Stimulated activated CD4-positive, alpha-beta T cell treated with anti-CD3 and anti-CD28 coated beads, Interleukin-1b, Interleukin-23, amount 100 ng/mL, for 1 hour (primary cell): ENCODE data around the gene FANCD2.
"Not testable (repeated sequence)": the region's sequence is repeated elsewhere in the genome, so short reads cannot be mapped to it uniquely, and the experiment has no call there.

Experiments
- DNase-seq, 2 donors: peaks; one replicate each; pipeline ENCODE4 v3.0.0-alpha.2; 2020; ENCODE audit warnings: low read depth in 2 of 2

Gene FANCD2

DNA sequence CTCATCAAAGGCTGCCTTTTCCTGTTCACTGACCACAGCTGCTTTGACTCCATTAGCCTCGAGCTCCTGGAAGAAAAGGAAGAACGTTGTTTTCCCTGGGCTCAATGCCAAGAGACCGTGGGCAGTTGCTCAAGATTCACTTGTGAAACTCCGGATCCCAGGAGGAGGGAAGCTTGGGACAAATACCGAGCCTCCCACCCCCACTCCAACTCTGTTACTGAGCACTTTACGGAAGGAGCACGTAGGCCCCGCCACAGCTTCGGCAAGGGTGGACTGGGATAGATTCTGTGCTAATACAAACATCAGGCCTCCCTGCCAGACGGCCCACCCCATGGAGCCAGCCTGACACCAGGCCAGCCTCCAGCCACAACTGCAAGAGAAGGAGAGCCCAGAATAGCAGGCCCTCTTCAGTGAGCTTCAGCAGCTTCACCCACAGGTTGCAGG lies 10.8 kb upstream of the FANCD2 start:
- DNase-seq = no peak

DNA sequence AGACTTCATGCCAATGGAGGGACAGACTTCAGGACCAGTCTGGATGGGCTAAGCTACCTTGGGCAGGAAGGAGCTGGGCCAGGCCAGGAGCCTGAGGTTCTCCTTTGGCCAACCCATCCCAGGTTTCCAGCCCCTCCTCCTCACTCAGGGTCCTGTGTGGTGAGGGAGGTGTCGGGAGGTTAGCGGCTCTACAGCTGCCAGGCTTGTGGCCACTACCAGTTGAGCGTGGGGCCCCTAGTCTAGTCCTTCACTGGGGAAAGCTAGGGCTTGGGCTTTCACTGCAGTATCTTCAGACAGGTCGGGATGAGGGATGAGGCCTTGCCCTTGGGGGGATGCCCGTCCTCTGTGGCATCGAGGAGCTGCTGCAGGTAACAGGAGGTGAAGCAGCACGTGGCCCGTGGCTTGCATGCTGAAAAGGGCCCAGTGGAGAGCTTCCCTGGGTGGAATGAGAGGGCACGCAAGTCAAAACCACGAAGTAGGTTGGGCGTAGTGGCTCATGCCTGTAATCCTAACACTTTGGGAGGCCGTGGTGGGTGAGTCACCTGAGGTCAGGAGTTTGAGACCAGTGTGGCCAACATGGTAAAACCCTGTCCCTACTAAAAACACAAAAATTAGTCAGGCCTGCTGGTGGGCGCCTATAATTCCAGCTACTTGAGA lies 8.5 kb upstream of the FANCD2 start:
- no peak for DNase-seq

DNA sequence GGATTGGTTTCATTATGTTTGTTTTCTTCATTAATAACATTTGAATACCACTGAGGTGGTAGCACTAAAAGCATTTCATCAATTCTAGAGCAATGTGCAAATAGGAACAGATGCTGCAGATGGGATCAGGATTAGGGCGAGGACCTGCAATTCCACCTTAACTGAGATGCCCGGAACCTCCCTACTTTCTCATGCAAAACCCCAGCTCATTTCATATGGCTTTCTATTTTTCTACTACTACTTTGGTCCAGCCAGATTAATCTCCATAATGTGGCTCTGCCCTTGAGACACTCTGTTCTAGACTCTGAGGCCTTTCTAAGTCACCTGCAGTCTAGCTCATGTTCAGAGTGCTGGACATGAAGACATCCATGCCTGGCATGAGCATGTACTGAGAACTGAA lies 7.4 kb upstream of the FANCD2 start:
- not testable (repeated sequence) for DNase-seq

DNA sequence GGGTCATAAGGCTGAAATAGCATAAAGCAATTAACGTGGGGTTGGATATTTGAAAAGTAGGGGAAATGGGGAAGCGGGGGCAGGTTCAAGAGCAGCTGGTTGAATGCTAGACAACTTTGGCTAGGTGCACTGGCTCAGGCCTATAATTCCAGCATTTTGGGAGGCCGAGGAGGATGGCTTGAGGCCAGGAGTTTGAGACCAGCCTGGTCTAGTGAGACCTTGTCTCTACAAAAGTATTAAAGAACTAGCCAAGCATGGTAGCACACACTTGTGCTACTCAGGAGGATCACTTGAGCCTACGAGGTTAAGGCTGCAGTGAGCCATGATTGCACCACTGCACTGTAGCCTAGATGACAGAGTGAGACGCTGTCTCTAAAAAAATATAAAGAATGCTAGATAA lies 6.9 kb upstream of the FANCD2 start:
- no peak for DNase-seq

DNA sequence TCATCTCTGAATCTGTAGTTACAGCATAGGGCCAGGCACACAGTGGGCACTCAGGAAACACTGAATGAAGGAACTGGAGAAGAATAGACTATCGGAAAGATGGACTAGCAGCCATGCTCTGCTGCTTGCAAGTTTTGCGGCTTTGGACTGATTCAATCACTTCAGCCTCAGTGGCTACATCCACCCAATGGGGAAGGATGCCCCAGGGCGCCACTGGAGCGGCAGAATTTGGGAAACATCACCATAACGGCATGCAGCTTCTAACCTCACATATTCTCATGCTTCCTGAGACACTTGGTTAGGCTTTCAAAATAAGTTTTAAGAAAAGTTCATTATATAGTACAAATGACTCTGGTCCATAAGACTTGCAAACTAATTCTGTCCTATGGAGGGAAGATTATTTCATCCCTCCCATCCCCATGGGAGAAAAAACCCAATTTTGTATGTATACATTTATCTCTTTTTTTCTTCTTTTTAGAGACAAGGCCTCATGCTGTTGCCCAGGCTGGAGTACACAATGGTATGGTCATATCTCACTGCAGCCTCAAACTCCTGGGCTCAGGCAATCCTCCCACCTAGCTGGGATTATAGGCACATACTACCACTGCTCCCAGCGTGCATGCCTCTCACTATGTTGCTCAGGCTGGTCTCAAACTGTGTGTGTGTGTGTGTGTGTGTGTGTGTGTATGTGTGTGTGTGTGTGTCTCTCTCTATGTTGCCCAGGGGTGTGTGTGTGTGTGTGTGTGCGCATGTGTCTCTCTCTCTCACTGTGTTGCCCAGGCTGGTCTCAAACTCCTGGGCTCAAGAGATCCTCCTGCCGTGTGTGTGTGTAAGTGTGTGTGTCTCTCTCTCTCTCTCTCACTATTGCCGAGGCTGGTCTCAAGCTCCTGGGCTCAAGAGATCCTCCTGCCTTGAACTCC lies 4.1 kb upstream of the FANCD2 start:
- DNase-seq = no peak

DNA sequence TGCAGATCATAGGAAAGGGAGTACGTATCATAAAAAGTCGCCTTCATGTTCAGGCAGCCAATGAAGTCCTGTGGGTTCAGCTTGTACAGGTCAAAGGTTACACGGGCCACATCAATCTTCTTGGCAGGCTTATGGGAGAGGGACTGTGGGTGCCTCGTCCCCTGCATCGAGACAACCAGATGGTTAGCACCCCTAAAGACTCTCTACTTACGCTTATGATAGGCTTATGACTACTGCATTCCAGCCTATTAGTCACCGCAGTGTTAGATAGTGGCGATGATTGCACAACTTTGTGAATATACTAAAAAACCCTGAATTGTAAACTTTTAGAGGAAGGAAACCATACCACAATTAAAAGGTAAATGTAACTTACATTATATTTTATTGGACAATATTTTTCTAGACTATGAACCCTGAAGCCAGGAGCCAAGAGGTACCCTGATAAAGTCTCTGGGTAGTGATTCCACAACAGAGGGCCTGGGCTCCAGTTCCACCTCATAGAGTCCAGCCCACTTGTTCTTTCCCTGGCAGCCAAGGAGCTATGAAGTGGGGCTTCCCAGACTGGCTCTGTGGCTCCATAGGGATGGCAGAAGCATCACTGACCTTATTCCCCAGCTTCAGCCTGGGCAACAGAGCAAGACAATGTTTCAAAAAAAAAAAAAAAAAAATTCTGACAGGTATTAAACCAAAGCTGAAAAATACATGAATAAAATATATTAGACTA lies 2.5 kb upstream of the FANCD2 start:
- no peak for DNase-seq

DNA sequence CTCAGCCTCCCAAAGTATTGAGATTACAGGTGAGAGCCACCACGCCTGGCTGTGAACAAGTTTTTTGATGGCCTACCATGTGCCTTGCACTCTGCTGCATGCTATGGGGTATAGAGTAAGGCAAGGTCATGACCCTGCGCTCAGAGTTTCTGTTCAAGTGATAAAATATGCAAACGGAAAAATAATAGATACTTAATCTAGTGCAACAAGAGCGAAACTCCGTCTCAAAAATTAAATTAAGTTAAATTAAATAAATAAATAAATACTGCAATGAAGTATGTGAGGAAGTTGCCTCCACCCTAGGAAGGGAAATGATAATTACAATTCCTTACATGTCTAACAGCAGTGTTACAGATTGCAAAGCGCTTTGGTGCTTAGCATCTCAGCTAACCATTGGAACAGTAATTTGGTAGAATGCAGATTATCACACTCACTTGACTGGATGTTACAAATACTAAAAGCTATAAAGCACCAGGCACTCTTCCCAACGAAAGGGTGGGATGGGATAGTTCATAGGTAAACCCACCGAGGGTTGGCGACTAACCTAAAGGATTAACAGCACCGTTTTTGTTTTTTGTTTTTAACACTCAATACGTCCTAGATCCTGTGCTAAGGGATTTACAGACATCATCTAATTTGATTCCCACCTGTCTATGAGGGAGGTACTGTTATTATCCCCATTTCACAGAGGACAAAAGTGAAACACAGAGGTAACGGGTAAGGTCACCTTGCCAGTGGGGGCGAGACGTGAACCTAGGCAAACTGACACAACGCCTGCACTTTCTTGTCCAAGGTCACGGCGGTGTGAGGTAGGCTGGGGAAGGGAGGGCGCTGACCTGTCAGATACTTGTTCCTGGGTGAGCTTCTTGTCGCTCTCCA lies 793 bp upstream of the FANCD2 start:
- DNase-seq = no peak

DNA sequence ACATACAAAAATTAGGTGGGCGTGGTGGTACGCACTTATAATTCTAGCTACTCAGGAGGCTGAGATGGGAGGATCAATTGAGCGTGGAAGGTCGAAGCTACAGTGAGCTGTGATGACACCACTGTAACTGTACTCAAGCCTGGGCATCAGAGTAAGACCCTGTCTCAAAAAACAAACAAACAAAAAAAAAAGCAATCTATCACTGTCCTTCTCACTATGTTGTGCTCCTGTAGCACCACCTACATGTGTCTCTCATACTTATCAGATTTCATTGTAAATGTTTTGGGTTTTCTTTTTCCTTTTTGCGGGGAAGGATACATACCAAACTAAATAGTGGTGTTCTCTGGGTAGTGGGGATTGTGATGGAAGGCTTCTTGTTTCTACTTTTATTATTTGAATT lies 14.8 kb downstream of the FANCD2 start:
- no peak for DNase-seq

DNA sequence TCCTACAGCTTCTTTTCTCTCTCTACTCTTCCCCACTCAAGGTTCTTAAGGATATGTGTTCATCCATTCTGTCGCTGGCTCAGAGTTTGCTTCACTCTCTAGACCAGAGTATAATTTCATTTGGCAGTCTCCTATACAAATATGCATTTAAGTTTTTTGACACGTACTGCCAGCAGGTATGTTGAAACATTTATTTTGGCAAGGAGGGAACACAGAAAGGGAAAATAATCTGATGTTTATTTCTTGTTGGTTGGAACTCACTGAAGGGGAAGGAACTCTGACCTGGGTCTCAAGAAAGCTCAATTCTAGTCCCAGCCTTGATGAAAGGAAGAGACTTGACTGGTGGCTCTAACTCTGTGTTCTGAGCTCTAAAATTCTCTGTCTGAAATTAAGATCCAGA lies 21.6 kb downstream of the FANCD2 start:
- no peak for DNase-seq

DNA sequence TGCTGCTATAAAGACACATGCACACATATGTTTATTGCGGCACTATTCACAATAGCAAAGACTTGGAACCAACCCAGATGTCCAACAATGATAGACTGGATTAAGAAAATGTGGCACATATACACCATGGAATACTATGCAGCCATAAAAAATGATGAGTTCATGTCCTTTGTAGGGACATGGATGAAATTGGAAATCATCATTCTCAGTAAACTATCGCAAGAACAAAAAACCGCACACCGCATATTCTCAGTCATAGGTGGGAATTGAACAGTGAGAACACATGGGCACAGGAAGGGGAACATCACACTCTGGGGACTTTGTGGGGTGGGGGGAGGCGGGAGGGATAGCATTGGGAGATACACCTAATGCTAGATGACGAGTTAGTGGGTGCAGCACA lies 26.8 kb downstream of the FANCD2 start:
- not testable (repeated sequence) for DNase-seq

DNA sequence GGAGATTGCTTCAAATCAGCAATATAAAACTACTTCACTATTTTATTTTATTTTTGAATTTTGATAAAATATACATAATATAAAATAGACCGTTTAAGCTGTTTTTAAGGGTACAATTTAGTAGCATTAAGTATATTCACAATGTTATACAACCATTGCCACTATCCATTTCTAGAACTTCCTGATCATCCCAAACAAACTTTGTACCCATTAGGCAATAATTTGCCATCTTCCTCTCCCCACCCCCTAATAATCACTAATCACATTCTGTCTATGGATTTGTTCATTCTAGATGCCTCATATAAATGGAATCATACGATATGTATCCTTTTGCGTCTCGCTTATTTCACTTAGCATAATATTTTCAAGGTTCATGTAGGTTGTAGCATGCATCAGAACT lies 28.9 kb downstream of the FANCD2 start:
- no peak for DNase-seq

DNA sequence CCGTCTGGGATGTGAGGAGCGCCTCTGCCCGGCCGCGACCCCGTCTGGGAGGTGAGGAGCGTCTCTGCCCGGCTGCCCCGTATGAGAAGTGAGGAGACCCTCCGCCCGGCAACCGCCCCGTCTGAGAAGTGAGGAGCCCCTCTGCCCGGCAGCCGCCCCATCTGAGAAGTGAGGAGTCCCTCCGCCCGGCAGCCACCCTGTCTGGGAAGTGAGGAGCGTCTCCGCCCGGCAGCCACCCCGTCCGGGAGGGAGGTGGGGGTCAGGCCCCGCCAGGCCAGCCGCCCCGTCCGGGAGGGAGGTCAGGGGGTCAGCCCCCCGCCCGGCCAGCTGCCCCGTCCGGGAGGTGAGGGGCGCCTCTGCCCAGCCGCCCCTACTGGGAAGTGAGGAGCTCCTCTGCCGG lies 43.8 kb downstream of the FANCD2 start:
- not testable (repeated sequence) for DNase-seq

DNA sequence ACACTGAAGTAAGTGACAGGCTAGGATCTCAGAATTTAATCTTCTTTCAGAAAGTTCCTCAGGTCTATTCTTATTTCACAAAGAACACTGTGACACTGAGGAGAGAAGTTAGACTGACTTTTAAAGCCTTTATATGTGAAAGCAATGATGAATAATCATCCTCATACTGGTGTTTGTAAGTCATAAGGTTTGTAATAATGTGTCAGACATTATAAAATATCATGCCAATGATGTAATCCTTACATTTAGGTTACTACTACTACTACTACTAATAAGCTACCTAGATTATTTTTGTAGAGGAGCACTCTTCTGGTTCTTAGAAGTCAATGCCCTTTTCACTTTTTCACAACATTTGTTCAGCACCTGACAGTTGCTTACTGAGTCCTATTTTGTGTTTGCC lies 48.4 kb downstream of the FANCD2 start:
- no peak for DNase-seq

DNA sequence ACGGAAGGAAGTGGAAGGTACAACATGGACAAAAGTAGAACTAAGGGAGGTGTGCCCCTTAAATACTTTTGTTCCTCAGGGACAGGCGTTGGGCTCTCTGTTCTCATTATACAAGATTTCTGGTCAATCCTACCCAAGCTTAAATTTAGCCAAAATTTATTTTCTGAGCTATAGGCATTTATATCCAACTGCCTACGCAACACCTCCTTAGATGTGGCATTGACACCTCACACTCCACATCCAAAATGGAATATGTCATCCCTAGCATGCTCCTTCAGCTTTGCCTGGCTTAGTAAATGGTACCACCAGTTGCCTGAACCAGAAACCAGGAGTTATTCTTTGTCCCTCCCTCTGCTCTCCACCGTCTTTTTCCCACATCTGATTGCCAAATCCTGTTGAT lies 55.6 kb downstream of the FANCD2 start:
- DNase-seq = no peak

DNA sequence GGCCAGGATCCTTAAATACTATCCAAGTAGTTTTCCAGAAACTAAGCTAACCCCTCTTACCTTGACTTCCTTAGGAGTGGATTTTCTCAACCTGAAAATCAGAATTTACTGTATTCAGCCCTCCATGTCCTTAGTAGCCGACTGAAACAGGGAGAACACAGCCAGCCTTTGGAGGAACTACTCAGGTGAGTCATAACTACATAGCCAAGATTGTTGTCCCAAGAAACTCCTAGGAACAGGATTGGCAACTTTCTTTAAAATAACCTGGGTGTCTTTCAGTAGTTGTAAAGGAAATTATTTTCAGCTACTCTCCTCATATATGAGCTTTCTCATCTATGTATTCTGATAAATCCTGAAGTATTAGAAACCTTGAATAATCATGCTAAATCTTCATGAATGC lies 59.5 kb downstream of the FANCD2 start:
- no peak for DNase-seq

DNA sequence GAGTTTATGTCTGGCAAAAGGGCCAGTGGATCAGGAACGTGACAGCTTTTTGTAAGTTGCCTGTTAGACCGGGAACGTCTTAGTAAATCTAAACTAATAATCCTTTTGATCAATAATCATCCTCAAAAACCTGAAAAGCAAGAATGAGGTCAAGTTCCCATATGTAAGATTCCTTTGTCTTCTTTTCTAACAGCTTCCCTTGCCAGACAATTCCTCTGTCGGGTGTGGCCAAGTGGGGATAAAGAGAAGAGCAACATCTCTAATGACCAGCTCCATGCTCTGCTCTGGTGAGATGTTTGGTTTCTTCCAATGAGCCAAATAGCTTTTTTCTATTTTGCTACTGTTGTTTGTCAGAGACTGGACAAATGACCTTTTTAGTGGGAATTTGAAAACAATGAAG lies 62.0 kb downstream of the FANCD2 start:
- no peak for DNase-seq

DNA sequence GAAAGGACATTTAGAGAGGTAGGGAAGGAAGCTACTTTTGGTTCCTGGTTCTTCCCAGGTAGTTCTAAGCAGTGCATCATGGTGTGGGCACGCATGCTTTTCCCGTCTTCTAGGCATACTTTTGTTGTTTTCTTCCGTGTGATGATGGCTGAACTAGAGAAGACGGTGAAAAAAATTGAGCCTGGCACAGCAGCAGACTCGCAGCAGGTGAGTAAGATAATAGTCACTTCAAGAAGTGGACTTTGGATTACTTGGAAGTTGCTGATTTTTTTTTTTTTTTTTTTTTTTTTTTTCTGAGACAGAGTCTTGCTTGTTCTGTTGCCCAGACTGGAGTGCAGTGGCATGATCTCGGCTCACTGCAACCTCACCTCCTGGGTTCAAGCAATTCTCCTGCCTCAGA lies 63.9 kb downstream of the FANCD2 start:
- no peak for DNase-seq

DNA sequence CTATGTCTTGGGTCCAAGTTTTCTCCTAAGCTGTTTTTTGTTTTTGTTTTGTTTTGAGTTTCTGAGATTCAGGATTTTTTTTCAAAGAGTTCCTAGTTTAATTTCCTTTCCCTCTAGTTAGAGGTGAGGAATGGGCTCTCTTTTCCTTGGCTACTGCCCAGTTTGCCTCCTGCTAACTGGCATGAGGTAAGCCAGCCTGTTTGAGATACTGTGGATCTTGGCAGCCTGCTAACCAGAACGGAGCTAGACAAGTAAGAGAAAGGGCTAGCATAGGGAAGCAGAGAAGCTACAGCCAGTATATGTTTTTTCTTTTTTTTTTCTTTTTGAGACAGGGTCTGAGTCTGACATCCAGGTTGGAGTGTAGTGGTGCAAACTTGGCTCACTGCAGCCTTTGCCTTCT lies 64.5 kb downstream of the FANCD2 start:
- not testable (repeated sequence) for DNase-seq

DNA sequence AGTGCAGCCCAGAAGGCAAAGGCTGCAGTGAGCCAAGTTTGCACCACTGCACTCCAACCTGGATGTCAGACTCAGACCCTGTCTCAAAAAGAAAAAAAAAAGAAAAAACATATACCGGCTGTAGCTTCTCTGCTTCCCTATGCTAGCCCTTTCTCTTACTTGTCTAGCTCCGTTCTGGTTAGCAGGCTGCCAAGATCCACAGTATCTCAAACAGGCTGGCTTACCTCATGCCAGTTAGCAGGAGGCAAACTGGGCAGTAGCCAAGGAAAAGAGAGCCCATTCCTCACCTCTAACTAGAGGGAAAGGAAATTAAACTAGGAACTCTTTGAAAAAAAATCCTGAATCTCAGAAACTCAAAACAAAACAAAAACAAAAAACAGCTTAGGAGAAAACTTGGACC lies 65.2 kb downstream of the FANCD2 start:
- DNase-seq = not testable (repeated sequence)

DNA sequence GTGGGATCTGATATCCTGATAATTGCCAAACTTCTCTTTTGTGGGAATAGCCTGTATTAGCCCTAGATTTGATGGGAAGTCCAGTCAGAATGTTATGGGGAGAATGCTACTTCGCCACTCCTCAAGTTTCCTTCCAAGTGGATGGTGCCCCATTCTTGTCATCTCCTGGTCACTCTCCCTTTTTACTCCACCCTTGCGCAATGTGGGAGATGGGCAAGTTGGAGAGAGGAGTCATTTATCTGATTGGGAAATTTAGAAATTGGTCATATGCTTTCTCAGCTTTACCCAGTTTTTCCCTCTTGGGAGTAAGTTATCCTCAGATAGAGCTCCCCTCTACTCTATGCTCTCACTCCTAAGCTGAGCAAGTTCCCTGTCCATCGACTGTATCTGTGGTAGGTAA lies 67.4 kb downstream of the FANCD2 start:
- DNase-seq = no peak

DNA sequence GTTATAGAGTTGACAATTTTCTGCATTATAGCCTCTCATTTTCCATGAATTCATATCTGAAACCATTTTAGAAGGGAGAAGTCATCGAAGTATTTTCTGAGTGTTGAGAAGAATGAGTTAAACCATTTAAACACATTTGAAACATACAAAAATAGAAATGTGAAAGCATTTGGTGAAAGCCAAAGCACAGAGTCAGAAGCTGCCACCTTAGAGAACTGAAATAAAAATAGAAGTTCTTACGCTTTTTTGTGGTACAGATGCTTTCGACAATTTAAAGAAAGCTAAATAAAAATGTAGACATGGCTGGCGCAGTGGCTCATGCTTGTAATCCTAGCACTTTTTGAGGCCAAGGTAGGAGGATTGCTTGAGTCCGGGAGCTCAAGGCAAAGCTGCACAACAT lies 72.8 kb downstream of the FANCD2 start:
- no peak for DNase-seq

DNA sequence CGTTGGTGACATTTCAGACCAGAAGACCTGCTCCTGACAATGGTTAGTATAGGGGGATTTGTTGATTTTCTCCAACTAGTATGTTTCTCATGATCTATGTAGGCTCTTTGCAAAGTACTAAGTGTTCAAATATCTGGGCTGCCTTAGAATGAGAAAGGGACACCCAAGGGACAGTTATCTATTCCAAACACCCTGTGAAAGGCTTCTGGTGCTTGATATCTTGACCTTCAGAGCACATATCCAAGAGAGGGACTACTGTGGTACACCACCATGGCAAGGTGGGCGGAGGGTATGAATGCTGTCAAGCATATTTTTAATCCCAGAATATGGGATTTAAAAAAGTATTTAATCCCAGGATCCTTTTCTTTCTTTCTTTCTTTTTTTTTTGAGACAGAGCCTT lies 80.7 kb downstream of the FANCD2 start:
- no peak for DNase-seq
